ENCODE data around the gene MPDU1.

DNA sequence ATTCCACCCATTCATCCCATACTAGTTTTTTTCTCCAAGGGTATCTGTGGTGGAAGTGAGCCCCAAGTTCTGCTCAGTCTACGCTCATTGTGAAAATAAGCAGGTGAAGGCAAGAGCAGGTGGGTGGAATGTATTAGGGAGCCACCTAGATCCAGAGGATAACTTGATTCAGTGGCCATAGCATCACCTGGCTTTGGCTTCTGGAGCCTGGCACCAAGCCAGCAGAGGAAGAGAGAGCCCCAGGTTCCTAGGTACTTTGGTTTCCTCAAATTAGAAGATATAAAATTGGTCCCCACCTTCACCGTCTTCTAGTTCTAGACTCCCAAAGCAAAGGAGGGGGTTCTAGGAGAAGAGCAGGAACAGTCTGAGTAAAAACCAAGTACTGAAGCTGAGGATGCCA is 27.0 kb downstream of the MPDU1 start:
- TF ChIP-seq CTCF (IDR thresholded peaks at IDR 0.05; ENCODE audit: borderline replicate concordance, extremely low read depth, low read length, poor library complexity, severe bottlenecking) (no peak), EZH2 (IDR thresholded peaks at IDR 0.05; ENCODE audit: borderline replicate concordance, low read depth, low read length, severe bottlenecking) (no peak)

All from DND-41 (cell line).